WTC11 (cell line): ENCODE results near the gene HDHD5. TPM values are rescaled to one million over a fixed set of nuclear protein-coding genes. Genes with fewer than 3 reads are reported as not detected.

Experiments used
- ATF1 ChIP-seq: sonication (generic); formaldehyde crosslinking; IDR thresholded peaks from 2 replicates; pipeline ENCODE4 v1.8.1; 2023; ENCODE audit warnings: mild to moderate bottlenecking, moderate library complexity, missing genetic modification reagents
- ATF2 ChIP-seq: sonication (generic); formaldehyde crosslinking; IDR thresholded peaks from 2 replicates; pipeline ENCODE4 v1.8.1; 2022; ENCODE audit warnings: low read depth, missing genetic modification reagents, borderline replicate concordance
- CDX4 ChIP-seq: fragments of 250-450 bp; sonication (Bioruptor Pico); IDR thresholded peaks from 2 replicates; pipeline ENCODE4 v1.9.0; 2021; ENCODE audit warnings: moderate library complexity, mild to moderate bottlenecking, inconsistent platforms, borderline replicate concordance
- CREM ChIP-seq: sonication (generic); formaldehyde crosslinking; IDR thresholded peaks from 2 replicates; pipeline ENCODE4 v1.8.1; 2022; ENCODE audit warnings: mild to moderate bottlenecking, missing genetic modification reagents, moderate library complexity
- CTCF ChIP-seq: fragments of 200-600 bp; IDR thresholded peaks from 2 replicates; pipeline ENCODE4 v1.8.0; 2022; ENCODE audit warnings: antibody characterized with exemption
- E2F1 ChIP-seq: sonication (generic); formaldehyde crosslinking; IDR thresholded peaks from 2 replicates; pipeline ENCODE4 v1.8.0; 2022; ENCODE audit warnings: mild to moderate bottlenecking, missing genetic modification reagents
- GABPB1 ChIP-seq: sonication (generic); formaldehyde crosslinking; IDR thresholded peaks from 2 replicates; pipeline ENCODE4 v1.8.1; 2023; ENCODE audit warnings: mild to moderate bottlenecking, missing genetic modification reagents
- IRF2 ChIP-seq: sonication (generic); formaldehyde crosslinking; IDR thresholded peaks from 2 replicates; pipeline ENCODE4 v1.8.0; 2022; ENCODE audit warnings: low read depth, missing genetic modification reagents, borderline replicate concordance
- MAX ChIP-seq: sonication (generic); formaldehyde crosslinking; IDR thresholded peaks from 2 replicates; pipeline ENCODE4 v1.8.0; 2022; ENCODE audit warnings: mild to moderate bottlenecking, missing genetic modification reagents
- MYBL2 ChIP-seq: sonication (generic); formaldehyde crosslinking; IDR thresholded peaks from 2 replicates; pipeline ENCODE4 v1.8.1; 2023; ENCODE audit warnings: mild to moderate bottlenecking, moderate library complexity, missing genetic modification reagents
- NFYB ChIP-seq: sonication (generic); formaldehyde crosslinking; conservative IDR thresholded peaks from 2 replicates; pipeline ENCODE4 v1.8.0; 2022; ENCODE audit warnings: low read depth, missing genetic modification reagents
- PREB ChIP-seq: sonication (generic); formaldehyde crosslinking; IDR thresholded peaks from 2 replicates; pipeline ENCODE4 v1.8.1; 2022; ENCODE audit warnings: mild to moderate bottlenecking, missing genetic modification reagents, moderate library complexity, borderline replicate concordance
- STAT6 ChIP-seq: sonication (generic); formaldehyde crosslinking; conservative IDR thresholded peaks from 2 replicates; pipeline ENCODE4 v1.8.1; 2023; ENCODE audit warnings: mild to moderate bottlenecking, low read depth, missing genetic modification reagents, moderate library complexity
- TCF7 ChIP-seq: sonication (generic); formaldehyde crosslinking; IDR thresholded peaks from 2 replicates; pipeline ENCODE4 v1.8.0; 2022; ENCODE audit warnings: mild to moderate bottlenecking, low read depth, missing genetic modification reagents, moderate library complexity
- ZNF281 ChIP-seq: sonication (generic); formaldehyde crosslinking; IDR thresholded peaks from 2 replicates; pipeline ENCODE4 v1.8.0; 2023; ENCODE audit warnings: mild to moderate bottlenecking, missing genetic modification reagents
- ZNF396 ChIP-seq: fragments of 250-450 bp; sonication (Bioruptor Pico); IDR thresholded peaks from 2 replicates; pipeline ENCODE4 v1.8.0; 2021; ENCODE audit warnings: mild to moderate bottlenecking, moderate library complexity, borderline replicate concordance
- ZNF423 ChIP-seq: fragments of 250-450 bp; sonication (Bioruptor Pico); IDR thresholded peaks from 2 replicates; pipeline ENCODE4 v2.1.2; 2022; ENCODE audit warnings: mild to moderate bottlenecking, moderate library complexity
- total RNA-seq: library from RNA; stranded (reverse); gene quantifications from 3 replicates; pipeline ENCODE4 v1.2.3, GENCODE V29; 2021

HDHD5 gene
- total RNA-seq, 1 experiment from 2014 or later: 84.0 TPM

GRCh38 chr22:17120281-17120680, 38.8 kb downstream of the HDHD5 start (continued):
- TF ChIP-seq MYBL2 (CRISPR knock-in tag) (no peak; the same call in 1 of the 2 replicates), CDX4 (CRISPR knock-in tag) (no peak), ZNF396 (CRISPR knock-in tag) (no peak), CREM (peak; percentile 51; the same call in 1 of the 2 replicates), ATF2 (CRISPR knock-in tag) (no peak), TCF7 (CRISPR knock-in tag) (peak; percentile 19; the same call in 1 of the 2 replicates), CTCF (no peak), GABPB1 (no peak), NFYB (CRISPR knock-in tag) (no peak; the same call in 1 of the 2 replicates), STAT6 (CRISPR knock-in tag) (0 out of 2 replicates have a peak, but pooled peaks have one; percentile 52), MAX (no peak), ZNF281 (CRISPR knock-in tag) (peak; percentile 56; the same call in 1 of the 2 replicates), IRF2 (CRISPR knock-in tag) (no peak; the same call in 1 of the 2 replicates), E2F1 (no peak), ZNF423 (no peak), ATF1 (CRISPR knock-in tag) (0 out of 2 replicates have a peak, but pooled peaks have one; percentile 26), PREB (no peak; the same call in 1 of the 2 replicates)
